PFSK-1 (cell line): ENCODE results near the gene UGGT1.

Source experiments
- FOXP2 ChIP-seq: optimal IDR thresholded peaks from 2 replicates; pipeline ENCODE3; 2011; ENCODE audit warnings: borderline replicate concordance, control low read depth, inconsistent platforms; ENCODE audit not compliant: insufficient read depth; ENCODE audit errors: extremely low read length, extremely low read depth
- POLR2AphosphoS5 ChIP-seq: IDR thresholded peaks from 2 replicates; pipeline ENCODE4 v1.6.1; 2012; ENCODE audit warnings: low read depth, mild to moderate bottlenecking, control low read depth, low read length, moderate library complexity
- SIN3A ChIP-seq: IDR thresholded peaks from 2 replicates; pipeline ENCODE4 v1.6.1; 2012; ENCODE audit warnings: mild to moderate bottlenecking, low read length, moderate library complexity, borderline replicate concordance; ENCODE audit not compliant: insufficient read depth
- TAF1 ChIP-seq: IDR thresholded peaks from 2 replicates; pipeline ENCODE4 v1.6.1; 2012; ENCODE audit warnings: low read length, control low read depth, borderline replicate concordance; ENCODE audit not compliant: insufficient read depth
- TF ChIP-seq, protein P1 (sequence below), 2 experiments: IDR thresholded peaks; 2 replicates each; pipeline versions ENCODE4 v1.6.1 to v1.8.0; 2011 to 2012; ENCODE audit warnings: low read depth in 2 of 2, low read length in 2 of 2, control low read depth in 1 of 2, inconsistent platforms in 1 of 2, mild to moderate bottlenecking in 1 of 2, moderate library complexity in 1 of 2; ENCODE audit not compliant: insufficient read depth in 1 of 2

UGGT1 gene

DNA sequence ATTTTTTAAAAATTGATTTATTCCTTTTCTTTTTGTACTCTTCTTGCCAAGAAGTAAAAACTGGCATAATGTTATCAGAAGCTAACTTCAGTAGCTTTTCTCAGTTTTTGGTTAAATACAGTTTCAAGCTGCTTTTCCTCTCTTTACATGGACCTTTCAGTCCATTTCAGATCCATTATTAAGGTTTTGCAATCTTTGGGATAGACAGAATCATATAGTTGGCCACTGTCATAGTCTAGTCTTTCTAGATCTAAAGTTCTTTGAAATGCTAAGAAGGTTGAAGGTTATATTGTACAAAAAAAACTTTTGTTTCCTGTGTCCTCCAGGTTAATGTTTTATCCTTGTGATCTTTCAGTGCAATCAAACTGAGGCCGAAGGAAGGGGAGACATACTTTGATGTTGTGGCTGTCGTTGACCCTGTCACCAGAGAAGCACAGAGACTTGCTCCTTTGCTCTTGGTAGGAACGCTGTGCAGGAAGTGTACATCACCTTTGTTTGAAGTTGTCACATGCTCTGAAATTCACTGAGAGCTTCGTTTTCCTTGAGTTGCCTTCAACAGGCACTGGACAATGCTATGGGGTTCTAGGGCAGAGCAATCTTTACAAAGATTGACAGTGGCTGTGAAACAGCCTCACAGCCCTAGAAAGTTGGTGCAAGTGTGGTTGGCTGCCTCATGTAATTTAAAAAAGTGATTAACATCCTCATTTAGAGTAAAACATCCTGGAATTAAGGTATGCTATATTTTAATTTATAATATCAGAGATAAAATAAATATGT, 79.1 kb downstream of the UGGT1 start:
- TF ChIP-seq, protein P1, sequence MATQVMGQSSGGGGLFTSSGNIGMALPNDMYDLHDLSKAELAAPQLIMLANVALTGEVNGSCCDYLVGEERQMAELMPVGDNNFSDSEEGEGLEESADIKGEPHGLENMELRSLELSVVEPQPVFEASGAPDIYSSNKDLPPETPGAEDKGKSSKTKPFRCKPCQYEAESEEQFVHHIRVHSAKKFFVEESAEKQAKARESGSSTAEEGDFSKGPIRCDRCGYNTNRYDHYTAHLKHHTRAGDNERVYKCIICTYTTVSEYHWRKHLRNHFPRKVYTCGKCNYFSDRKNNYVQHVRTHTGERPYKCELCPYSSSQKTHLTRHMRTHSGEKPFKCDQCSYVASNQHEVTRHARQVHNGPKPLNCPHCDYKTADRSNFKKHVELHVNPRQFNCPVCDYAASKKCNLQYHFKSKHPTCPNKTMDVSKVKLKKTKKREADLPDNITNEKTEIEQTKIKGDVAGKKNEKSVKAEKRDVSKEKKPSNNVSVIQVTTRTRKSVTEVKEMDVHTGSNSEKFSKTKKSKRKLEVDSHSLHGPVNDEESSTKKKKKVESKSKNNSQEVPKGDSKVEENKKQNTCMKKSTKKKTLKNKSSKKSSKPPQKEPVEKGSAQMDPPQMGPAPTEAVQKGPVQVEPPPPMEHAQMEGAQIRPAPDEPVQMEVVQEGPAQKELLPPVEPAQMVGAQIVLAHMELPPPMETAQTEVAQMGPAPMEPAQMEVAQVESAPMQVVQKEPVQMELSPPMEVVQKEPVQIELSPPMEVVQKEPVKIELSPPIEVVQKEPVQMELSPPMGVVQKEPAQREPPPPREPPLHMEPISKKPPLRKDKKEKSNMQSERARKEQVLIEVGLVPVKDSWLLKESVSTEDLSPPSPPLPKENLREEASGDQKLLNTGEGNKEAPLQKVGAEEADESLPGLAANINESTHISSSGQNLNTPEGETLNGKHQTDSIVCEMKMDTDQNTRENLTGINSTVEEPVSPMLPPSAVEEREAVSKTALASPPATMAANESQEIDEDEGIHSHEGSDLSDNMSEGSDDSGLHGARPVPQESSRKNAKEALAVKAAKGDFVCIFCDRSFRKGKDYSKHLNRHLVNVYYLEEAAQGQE (IDR thresholded peaks at IDR 0.05; ENCODE audit: insufficient read depth in 1 of 2, low read depth in 2 of 2, low read length in 2 of 2) = no peak
- TF ChIP-seq TAF1 = no peak
- no peak for TF ChIP-seq SIN3A
- TF ChIP-seq POLR2AphosphoS5 = no peak
- no peak for TF ChIP-seq FOXP2

DNA sequence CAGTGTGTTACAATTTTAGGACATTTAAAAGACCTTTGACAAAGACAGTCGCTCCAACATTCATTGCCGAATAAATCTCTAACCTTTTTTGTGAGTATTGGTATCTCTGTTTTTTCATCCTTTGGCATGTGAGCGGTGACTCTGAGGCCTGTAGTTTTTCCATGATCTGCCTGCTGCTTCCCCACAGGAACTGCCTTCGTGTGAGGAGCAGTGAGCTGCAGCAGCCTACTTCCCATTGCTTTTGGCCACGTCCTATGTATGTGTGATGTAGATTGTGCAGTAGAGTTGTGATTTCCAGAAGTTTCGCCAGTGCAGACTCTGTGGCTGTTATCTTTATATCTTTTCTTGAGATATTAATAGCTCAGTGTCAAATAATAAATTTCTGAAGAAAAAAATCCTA, 79.8 kb downstream of the UGGT1 start:
- TF ChIP-seq, protein P1 (IDR thresholded peaks at IDR 0.05; ENCODE audit: insufficient read depth in 1 of 2, low read depth in 2 of 2, low read length in 2 of 2) = no peak
- TF ChIP-seq POLR2AphosphoS5 (no peak), FOXP2 (no peak), SIN3A (no peak), TAF1 (no peak)

DNA sequence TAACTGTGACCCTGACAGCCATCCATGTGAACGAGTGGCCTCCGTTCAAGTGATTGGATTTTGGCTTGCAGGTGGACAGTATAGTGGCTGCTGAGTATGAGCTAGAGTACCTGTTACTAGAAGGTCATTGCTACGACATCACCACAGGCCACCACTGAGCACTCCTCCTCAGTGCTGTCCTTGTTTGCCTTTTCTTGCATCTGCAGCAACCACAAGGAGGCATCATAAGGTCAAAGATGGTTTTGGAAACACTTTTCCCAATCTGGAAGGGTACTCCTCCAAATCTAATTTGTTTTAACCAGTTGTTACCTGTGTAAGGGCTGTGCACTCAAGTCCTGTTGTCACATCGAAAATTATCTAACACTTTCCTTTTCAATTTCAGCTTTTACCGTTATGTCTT, 81.2 kb downstream of the UGGT1 start:
- TF ChIP-seq TAF1 (no peak), POLR2AphosphoS5 (no peak), SIN3A (no peak), FOXP2 (no peak)
- TF ChIP-seq, protein P1 (IDR thresholded peaks at IDR 0.05; ENCODE audit: insufficient read depth in 1 of 2, low read depth in 2 of 2, low read length in 2 of 2) = no peak

DNA sequence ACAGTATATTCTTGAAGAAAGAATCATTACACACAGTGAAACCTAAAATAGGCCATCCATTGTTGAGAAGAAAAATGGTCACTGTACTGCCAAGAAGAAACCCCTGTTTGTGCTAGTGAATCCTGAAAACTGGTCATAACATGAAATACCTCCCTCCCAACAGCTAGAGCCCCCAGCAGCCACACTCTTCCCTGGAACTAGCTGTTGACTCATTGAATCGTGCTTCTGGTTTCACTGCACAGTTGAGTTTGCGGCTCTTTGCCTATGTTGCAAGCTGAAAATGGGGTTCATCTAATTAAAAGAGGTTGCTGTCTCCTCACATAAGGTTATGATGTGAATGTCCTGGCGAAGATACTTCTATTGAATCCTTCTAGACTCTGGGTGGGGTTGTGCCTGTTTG, 86.3 kb downstream of the UGGT1 start:
- TF ChIP-seq SIN3A = no peak

DNA sequence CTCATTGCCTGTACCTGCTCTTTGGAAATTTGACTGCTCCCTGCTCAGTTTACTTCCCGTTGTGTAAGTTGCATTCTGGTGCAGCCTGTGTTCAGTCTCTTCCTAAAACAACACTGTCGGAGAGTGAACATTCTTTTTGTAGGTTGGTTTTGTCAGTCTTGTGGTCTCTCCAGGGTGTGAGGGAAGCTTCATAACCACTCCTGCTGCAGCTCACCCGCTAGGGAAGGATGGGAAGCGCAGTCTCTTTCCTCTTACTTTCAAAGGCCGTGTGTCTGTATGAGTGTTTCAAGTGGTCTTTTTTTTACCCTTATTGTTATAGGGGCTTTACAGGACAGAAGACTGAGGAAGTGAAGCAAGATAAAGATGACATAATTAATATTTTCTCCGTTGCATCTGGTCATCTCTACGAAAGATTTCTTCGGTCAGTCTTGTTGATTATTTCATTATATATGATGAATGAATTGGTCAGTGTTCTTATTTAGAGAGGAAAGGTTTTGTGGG, 87.2 kb downstream of the UGGT1 start:
- TF ChIP-seq FOXP2 (no peak), POLR2AphosphoS5 (no peak), TAF1 (no peak), SIN3A (no peak)
- TF ChIP-seq, protein P1 (IDR thresholded peaks at IDR 0.05; ENCODE audit: insufficient read depth in 1 of 2, low read depth in 2 of 2, low read length in 2 of 2) = no peak
